Measurements from ENCODE around the gene CPEB3.
A peak's percentile ranks its signal among the peaks of the same experiment; 100 is the strongest.
"Not testable (repeated sequence)": the region's sequence is repeated elsewhere in the genome, so short reads cannot be mapped to it uniquely, and the experiment has no call there.

The CPEB3 gene

GRCh38 chr10:92267343-92267742 is 23.5 kb downstream of the CPEB3 start:
- DNase-seq (ENCODE audit: low spot score), result no peak

GRCh38 chr10:92265687-92266258 is 25.1 kb downstream of the CPEB3 start:
- no peak for DNase-seq (ENCODE audit: low spot score)

GRCh38 chr10:92264249-92264648 is 26.6 kb downstream of the CPEB3 start:
- no peak for DNase-seq (ENCODE audit: low spot score)

GRCh38 chr10:92263396-92263795 is 27.5 kb downstream of the CPEB3 start:
- DNase-seq (ENCODE audit: low spot score), result no peak

- no peak for DNase-seq (ENCODE audit: low spot score)
Observed at GRCh38 chr10:92248566-92248965, 42.3 kb downstream of the CPEB3 start.

- DNase-seq (ENCODE audit: low spot score), result no peak
Observed at GRCh38 chr10:92244796-92245195, 46.1 kb downstream of the CPEB3 start.

GRCh38 chr10:92242910-92243671 is 47.8 kb downstream of the CPEB3 start:
- DNase-seq (ENCODE audit: low spot score), result peak; percentile 43

- no peak for DNase-seq (ENCODE audit: low spot score)
Observed at GRCh38 chr10:92242380-92242779, 48.5 kb downstream of the CPEB3 start.

- no peak for DNase-seq (ENCODE audit: low spot score)
Observed at GRCh38 chr10:92241501-92241900, 49.4 kb downstream of the CPEB3 start.

GRCh38 chr10:92241158-92241500 is 49.7 kb downstream of the CPEB3 start:
- peak; percentile 23 for DNase-seq (ENCODE audit: low spot score)

GRCh38 chr10:92240289-92241157 is 50.4 kb downstream of the CPEB3 start:
- peak; percentile 75 for DNase-seq (ENCODE audit: low spot score)

GRCh38 chr10:92239600-92240288 is 51.1 kb downstream of the CPEB3 start:
- peak; percentile 74 for DNase-seq (ENCODE audit: low spot score)

GRCh38 chr10:92239151-92239599 is 51.7 kb downstream of the CPEB3 start:
- no peak for DNase-seq (ENCODE audit: low spot score)

GRCh38 chr10:92238586-92239098 is 52.2 kb downstream of the CPEB3 start:
- peak; percentile 74 for DNase-seq (ENCODE audit: low spot score)

GRCh38 chr10:92238054-92238585 is 52.8 kb downstream of the CPEB3 start:
- DNase-seq (ENCODE audit: low spot score), result no peak

GRCh38 chr10:92231196-92231595 is 59.7 kb downstream of the CPEB3 start:
- DNase-seq (ENCODE audit: low spot score), result no peak

- peak; percentile 65 for DNase-seq (ENCODE audit: low spot score)
Observed at GRCh38 chr10:92222603-92223262, 68.1 kb downstream of the CPEB3 start.

GRCh38 chr10:92219559-92219958 is 71.3 kb downstream of the CPEB3 start:
- no peak for DNase-seq (ENCODE audit: low spot score)

GRCh38 chr10:92218569-92218968 is 72.3 kb downstream of the CPEB3 start:
- DNase-seq (ENCODE audit: low spot score), result no peak

GRCh38 chr10:92216608-92217007 is 74.3 kb downstream of the CPEB3 start:
- not testable (repeated sequence) for DNase-seq (ENCODE audit: low spot score)

GRCh38 chr10:92215222-92215621 is 75.7 kb downstream of the CPEB3 start:
- not testable (repeated sequence) for DNase-seq (ENCODE audit: low spot score)

All from AG08396 (cell line).